ENCODE results near the gene TTLL8.

TTLL8 gene

DNA sequence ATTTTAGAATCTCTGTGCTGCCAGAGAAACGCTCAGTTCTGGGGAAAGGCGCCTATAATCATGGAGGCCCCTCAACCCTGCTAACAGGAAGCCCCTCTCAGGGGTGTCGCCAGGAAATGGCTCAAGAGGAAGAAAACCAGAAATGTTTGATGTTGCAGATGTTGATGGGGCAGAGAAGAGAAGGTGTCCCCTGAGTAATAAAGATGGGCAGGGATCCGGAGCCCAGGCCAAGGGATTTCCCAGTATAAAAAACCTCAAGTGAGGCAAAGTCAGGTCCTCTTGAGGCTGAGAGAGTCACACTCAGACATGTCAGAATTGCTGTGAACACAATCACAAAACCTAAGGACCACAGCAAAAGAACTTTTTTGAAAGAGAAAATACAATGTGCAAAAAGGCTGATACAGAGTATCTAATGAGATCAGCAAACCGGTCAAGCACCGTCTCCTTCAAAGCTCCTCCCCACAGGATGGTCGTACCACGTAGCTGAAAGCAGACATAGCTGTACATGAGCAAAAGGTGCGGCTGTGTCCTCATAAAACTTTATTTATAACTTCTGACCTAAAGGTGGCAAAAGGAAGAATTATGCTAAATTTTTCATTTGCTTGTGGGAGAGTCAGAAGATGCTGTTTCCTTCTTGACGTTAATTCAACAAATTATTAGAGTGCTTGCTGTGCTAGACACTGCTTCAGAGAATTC lies 43.9 kb upstream of the TTLL8 start:
- Histone ChIP-seq H3K4me1 (no peaks in the 10 kb centered on the region), H3K9me3 (no peaks in the 10 kb centered on the region), H3K27me3 (no peaks in the 10 kb centered on the region), H3K4me3 (ENCODE audit: low read depth, low read length) (no peak overlapping the region), H3K36me3 (no peaks in the 10 kb centered on the region)
- no peak for TF ChIP-seq CTCF (IDR thresholded peaks at IDR 0.05; ENCODE audit: low read depth, low read length)
- no peak for DNase-seq

DNA sequence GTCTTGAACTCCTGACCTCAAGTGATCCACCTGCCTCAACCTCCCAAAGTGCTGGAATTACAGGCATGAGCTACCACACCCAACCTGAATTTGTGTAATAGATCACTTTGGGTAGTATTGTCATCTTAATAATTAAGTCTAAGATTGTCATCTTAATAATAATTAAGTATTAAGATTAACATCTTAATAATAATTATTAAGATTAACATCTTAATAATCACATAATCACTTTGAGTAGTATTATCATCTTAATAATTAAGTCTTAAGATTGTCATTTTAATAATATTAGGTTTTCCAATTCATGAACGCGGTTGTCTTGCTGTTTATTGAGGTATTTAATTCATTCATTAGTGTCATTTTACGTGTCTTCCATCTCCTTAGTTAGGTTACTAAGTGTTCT lies 40.0 kb upstream of the TTLL8 start:
- no peaks in the 10 kb centered on the region for H3K4me1 ChIP-seq
- H3K9me3 ChIP-seq: no peaks in the 10 kb centered on the region; the same call in 1 of the 2 replicates
- H3K27me3 ChIP-seq: no peaks in the 10 kb centered on the region; the same call in none of the 2 replicates
- H3K36me3 ChIP-seq: no peaks in the 10 kb centered on the region
- no peak for DNase-seq
- H3K4me3 ChIP-seq (ENCODE audit: low read depth, low read length): no peak overlapping the region
- no peak for TF ChIP-seq CTCF (IDR thresholded peaks at IDR 0.05; ENCODE audit: low read depth, low read length)

GRCh38 chr22:50092342-50092741 lies 34.2 kb upstream of the TTLL8 start:
- H3K36me3 ChIP-seq: no peaks in the 10 kb centered on the region
- TF ChIP-seq CTCF (IDR thresholded peaks at IDR 0.05; ENCODE audit: low read depth, low read length): no peak
- DNase-seq: no peak
- no peaks in the 10 kb centered on the region; the same call in 1 of the 2 replicates for H3K9me3 ChIP-seq
- no peaks in the 10 kb centered on the region for H3K4me1 ChIP-seq
- H3K4me3 ChIP-seq (ENCODE audit: low read depth, low read length): no peak overlapping the region
- H3K27me3 ChIP-seq: no peaks in the 10 kb centered on the region; the same call in none of the 2 replicates

DNA sequence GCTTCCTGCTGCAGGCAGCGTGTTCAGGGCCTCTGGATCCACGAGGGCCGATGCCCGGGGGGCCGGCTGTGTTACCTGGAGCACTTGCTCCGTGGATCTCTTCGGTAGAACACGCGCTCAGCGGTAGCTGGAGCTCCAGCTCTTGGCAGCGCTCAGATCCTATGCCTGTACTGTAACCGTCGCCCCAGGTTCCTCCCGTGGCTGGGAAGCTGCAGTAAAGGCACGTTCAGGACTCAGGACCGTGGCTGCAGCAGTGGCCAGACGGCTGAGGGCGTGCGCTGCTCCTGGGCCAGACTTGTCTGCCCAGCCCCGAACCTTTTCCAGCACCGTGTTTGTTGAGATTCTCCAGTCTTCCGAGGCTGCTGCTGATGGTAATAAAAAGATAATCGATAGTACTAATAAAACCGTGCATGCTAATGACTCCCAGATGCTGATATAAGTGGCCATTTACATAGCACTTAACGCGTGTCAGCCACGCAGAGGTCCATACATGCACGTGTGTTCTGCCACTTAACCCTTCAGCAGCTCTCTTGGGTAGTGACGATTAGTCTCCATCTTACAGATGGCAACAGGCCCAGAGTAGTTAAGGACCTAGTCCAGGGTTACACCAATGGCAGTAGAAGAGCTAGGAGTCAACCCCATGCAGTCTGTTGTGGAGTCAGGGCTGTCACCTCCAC lies 33.1 kb upstream of the TTLL8 start:
- Histone ChIP-seq H3K36me3 (no peaks in the 10 kb centered on the region), H3K27me3 (no peaks in the 10 kb centered on the region; the same call in none of the 2 replicates), H3K9me3 (no peaks in the 10 kb centered on the region; the same call in 1 of the 2 replicates), H3K4me3 (ENCODE audit: low read depth, low read length) (no peak overlapping the region), H3K4me1 (no peaks in the 10 kb centered on the region)
- no peak for DNase-seq
- no peak for TF ChIP-seq CTCF (IDR thresholded peaks at IDR 0.05; ENCODE audit: low read depth, low read length)

DNA sequence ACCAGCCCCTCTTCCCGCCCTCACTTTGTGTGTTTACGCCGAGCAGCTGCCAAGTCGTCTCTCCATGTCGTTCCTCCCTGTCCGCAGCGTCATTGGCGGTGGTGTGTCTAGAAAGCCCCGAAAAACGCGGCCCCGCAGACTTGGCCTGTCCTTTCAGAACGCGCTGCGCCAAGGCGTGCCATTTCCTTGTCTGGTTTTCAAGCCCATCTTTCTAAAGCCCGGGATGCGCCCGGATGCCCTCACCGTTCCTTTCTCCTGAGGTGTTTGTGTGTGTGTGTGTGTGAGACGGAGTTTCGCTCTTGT lies 32.3 kb upstream of the TTLL8 start:
- Histone ChIP-seq H3K4me3 (ENCODE audit: low read depth, low read length) (no peak overlapping the region), H3K36me3 (no peaks in the 10 kb centered on the region), H3K27me3 (no peaks in the 10 kb centered on the region; the same call in 1 of the 2 replicates), H3K9me3 (no peaks in the 10 kb centered on the region), H3K4me1 (no peaks in the 10 kb centered on the region)
- TF ChIP-seq CTCF (IDR thresholded peaks at IDR 0.05; ENCODE audit: low read depth, low read length): no peak
- no peak for DNase-seq
